ENCODE results near the gene CERKL.

DNA sequence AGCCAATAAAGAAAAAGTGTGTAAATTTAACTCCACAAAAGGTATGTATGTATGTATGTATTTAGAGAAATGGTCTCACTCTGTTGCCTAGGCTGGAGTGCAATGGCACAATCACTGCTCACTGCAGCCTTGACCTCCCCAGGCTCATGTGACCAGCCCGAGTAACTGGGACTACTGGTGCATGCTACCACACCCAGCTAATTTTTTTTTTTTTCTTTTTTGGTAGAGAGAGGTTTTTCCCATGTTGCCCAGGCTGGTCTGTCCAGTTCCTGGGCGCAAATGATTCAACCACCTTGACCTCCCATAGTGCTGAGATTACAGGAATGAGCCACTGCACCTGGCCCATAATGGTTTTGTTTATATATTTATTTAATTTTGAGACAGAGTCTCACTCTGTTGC is 67.1 kb downstream of the CERKL start:
- TF ChIP-seq ELF4 (CRISPR knock-in tag; IDR thresholded peaks at IDR 0.05; ENCODE audit: low read depth) = no peak
- TF ChIP-seq, protein P1, sequence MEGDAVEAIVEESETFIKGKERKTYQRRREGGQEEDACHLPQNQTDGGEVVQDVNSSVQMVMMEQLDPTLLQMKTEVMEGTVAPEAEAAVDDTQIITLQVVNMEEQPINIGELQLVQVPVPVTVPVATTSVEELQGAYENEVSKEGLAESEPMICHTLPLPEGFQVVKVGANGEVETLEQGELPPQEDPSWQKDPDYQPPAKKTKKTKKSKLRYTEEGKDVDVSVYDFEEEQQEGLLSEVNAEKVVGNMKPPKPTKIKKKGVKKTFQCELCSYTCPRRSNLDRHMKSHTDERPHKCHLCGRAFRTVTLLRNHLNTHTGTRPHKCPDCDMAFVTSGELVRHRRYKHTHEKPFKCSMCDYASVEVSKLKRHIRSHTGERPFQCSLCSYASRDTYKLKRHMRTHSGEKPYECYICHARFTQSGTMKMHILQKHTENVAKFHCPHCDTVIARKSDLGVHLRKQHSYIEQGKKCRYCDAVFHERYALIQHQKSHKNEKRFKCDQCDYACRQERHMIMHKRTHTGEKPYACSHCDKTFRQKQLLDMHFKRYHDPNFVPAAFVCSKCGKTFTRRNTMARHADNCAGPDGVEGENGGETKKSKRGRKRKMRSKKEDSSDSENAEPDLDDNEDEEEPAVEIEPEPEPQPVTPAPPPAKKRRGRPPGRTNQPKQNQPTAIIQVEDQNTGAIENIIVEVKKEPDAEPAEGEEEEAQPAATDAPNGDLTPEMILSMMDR (IDR thresholded peaks at IDR 0.05) = no peak

All from WTC11 (cell line).